GM12878 (cell line): ENCODE results near the gene SRXN1. TPM values are rescaled to one million over a fixed set of nuclear protein-coding genes. Genes with fewer than 3 reads are reported as not detected.

ENCODE experiments used
- ATAC-seq: fragments of 200-7000 bp; cut with Tn5 transposase; 3 replicates; pipeline ENCODE4 v1.9.1; 2020; ENCODE audit warnings: mild to moderate bottlenecking, moderate library complexity
- BruUV-seq: library from RNA; stranded (reverse); fragments of 400-500 nt; replicated peaks from 2 replicates; lab custom pipeline; 2021; lab: Mats Ljungman, UMichigan
- CTCF ChIA-PET: fragments of 300-600 bp; sonication (Branson Sonifier 250); formaldehyde crosslinking; extraction: SDS; loops from one replicate; lab custom pipeline; 2021; ENCODE audit warnings: inconsistent platforms; lab: Yijun Ruan, JAX
- POLR2A ChIA-PET: fragments of 350-600 bp; formaldehyde crosslinking; extraction: SDS; loops from one replicate; lab custom pipeline; 2021; ENCODE audit warnings: inconsistent platforms; lab: Charles Lee
- RAD21 ChIA-PET: fragments of 300-600 bp; sonication (Branson Sonifier 250); formaldehyde crosslinking; loops from one replicate; lab custom pipeline; 2023; ENCODE audit warnings: antibody characterized with exemption; ENCODE audit not compliant: unreplicated experiment; lab: Charles Lee
- SMC1A ChIA-PET: fragments of 300-600 bp; sonication (Branson Sonifier 250); formaldehyde crosslinking; loops from one replicate; lab custom pipeline; 2023; ENCODE audit not compliant: unreplicated experiment, uncharacterized antibody; lab: Charles Lee
- DNase-seq: peaks from one replicate; pipeline ENCODE4 v3.0.0-alpha.2; 2011; ENCODE audit warnings: low read depth, low spot score
- FAIRE-seq: peaks from 3 replicates; lab custom pipeline; 2011; peaks lifted over from hg19 to GRCh38; lab: Jason Lieb, UNC
- H2AFZ ChIP-seq: 2 replicates; pipeline ENCODE4 v1.6.0; 2011; ENCODE audit warnings: low read depth, low read length, control low read depth; ENCODE audit not compliant: control insufficient read depth
- H3K27ac ChIP-seq: 2 replicates; pipeline ENCODE4 v1.5.1; 2011; ENCODE audit warnings: control low read depth; ENCODE audit not compliant: control insufficient read depth, insufficient read depth
- H3K27me3 ChIP-seq, 2 experiments: replicated peaks in 1 of 2; 2 replicates each; pipeline versions ENCODE4 v1.6.0 to v1.6.1; 2011; ENCODE audit warnings: low read length in 1 of 2; ENCODE audit not compliant: control insufficient read depth in 2 of 2, insufficient read depth in 2 of 2
- H3K36me3 ChIP-seq, 2 experiments: 2 replicates each; pipeline ENCODE4 v1.5.1; 2011; ENCODE audit warnings: low read length in 1 of 2; ENCODE audit not compliant: control insufficient read depth in 2 of 2, insufficient read depth in 2 of 2
- H3K4me1 ChIP-seq: 2 replicates; pipeline ENCODE4 v1.6.1; 2011; ENCODE audit warnings: mild to moderate bottlenecking, low read length, moderate library complexity, mixed read lengths; ENCODE audit not compliant: control insufficient read depth, insufficient read depth
- H3K4me2 ChIP-seq: 2 replicates; pipeline ENCODE4 v1.6.0; 2011; ENCODE audit warnings: control low read depth; ENCODE audit not compliant: control insufficient read depth, insufficient read depth
- H3K4me3 ChIP-seq: fragments of 200-600 bp; sonication (generic); 2 replicates; pipeline ENCODE4 v1.5.1; 2016
- H3K79me2 ChIP-seq: 2 replicates; pipeline ENCODE4 v1.6.0; 2011; ENCODE audit warnings: low read length; ENCODE audit not compliant: control insufficient read depth, insufficient read depth
- H3K9ac ChIP-seq: 2 replicates; pipeline ENCODE4 v1.8.0; 2011; ENCODE audit warnings: low read length, control low read depth, mixed read lengths; ENCODE audit not compliant: control insufficient read depth, insufficient read depth
- H3K9me3 ChIP-seq: replicated peaks from 3 replicates; pipeline ENCODE4 v1.5.1; 2011; ENCODE audit warnings: mild to moderate bottlenecking, low read length; ENCODE audit not compliant: control insufficient read depth, insufficient read depth
- H4K20me1 ChIP-seq: 2 replicates; pipeline ENCODE4 v1.6.0; 2011; ENCODE audit not compliant: control insufficient read depth, insufficient read depth
- CHD4 ChIP-seq: fragments of 200-600 bp; sonication (generic); IDR thresholded peaks from 2 replicates; pipeline ENCODE4 v1.6.1; 2016; ENCODE audit warnings: mild to moderate bottlenecking
- CTCF ChIP-seq, 3 experiments: IDR thresholded peaks in 2 of 3; conservative IDR thresholded peaks in 1 of 3; 2 replicates each; pipeline ENCODE4 v1.5.1; 2011; ENCODE audit warnings: low read depth in 3 of 3, low read length in 3 of 3, mild to moderate bottlenecking in 3 of 3, control low read depth in 2 of 3, moderate library complexity in 2 of 3, inconsistent platforms in 1 of 3, mixed read lengths in 1 of 3; ENCODE audit not compliant: control insufficient read depth in 2 of 3, insufficient read depth in 1 of 3; ENCODE audit errors: extremely low read depth in 1 of 3
- ELK1 ChIP-seq: IDR thresholded peaks from 2 replicates; pipeline ENCODE4 v1.6.1; 2012; ENCODE audit warnings: low read depth, low read length, improper control_type of control experiment
- FOXM1 ChIP-seq: IDR thresholded peaks from 2 replicates; pipeline ENCODE4 v1.6.1; 2012; ENCODE audit warnings: low read depth, mild to moderate bottlenecking, inconsistent platforms, low read length, moderate library complexity
- IRF5 ChIP-seq: fragments of 450-650 bp; IDR thresholded peaks from 2 replicates; pipeline ENCODE4 v1.6.1; 2017; ENCODE audit warnings: borderline replicate concordance
- MEF2A ChIP-seq: IDR thresholded peaks from 2 replicates; pipeline ENCODE4 v1.6.1; 2011; ENCODE audit warnings: low read depth, mild to moderate bottlenecking, low read length, moderate library complexity; ENCODE audit not compliant: insufficient read depth
- MLLT1 ChIP-seq: fragments of 450-650 bp; IDR thresholded peaks from 2 replicates; pipeline ENCODE4 v1.6.1; 2016; ENCODE audit warnings: mild to moderate bottlenecking
- NFYA ChIP-seq: IDR thresholded peaks from 2 replicates; pipeline ENCODE4 v1.6.1; 2011; ENCODE audit warnings: low read depth, mild to moderate bottlenecking, low read length, improper control_type of control experiment, borderline replicate concordance
- RAD21 ChIP-seq: IDR thresholded peaks from 2 replicates; pipeline ENCODE4 v1.6.1; 2011; ENCODE audit warnings: mild to moderate bottlenecking, low read depth, low read length, moderate library complexity; ENCODE audit not compliant: insufficient read depth
- TAF1 ChIP-seq: IDR thresholded peaks from 2 replicates; pipeline ENCODE4 v1.6.1; 2011; ENCODE audit warnings: mild to moderate bottlenecking, low read depth, low read length, borderline replicate concordance
- TBL1XR1 ChIP-seq: IDR thresholded peaks from 2 replicates; pipeline ENCODE4 v1.6.1; 2012; ENCODE audit warnings: low read depth, low read length, improper control_type of control experiment
- ZBTB4 ChIP-seq: fragments of 450-650 bp; formaldehyde crosslinking; IDR thresholded peaks from 2 replicates; pipeline ENCODE4 v1.4.0; 2022; ENCODE audit warnings: mild to moderate bottlenecking, moderate library complexity
- ZNF24 ChIP-seq: fragments of 450-650 bp; IDR thresholded peaks from 2 replicates; pipeline ENCODE4 v1.6.1; 2017; ENCODE audit warnings: antibody characterized with exemption, mild to moderate bottlenecking
- ZNF384 ChIP-seq: IDR thresholded peaks from 2 replicates; pipeline ENCODE4 v1.6.1; 2012; ENCODE audit warnings: low read depth, mild to moderate bottlenecking, low read length, improper control_type of control experiment, borderline replicate concordance
- WGBS: methylation state at CpG from one replicate; pipeline ENCODE4 v1.1.6; 2016; ENCODE audit warnings: low lambda C conversion rate; ENCODE audit not compliant: insufficient replicate concordance, insufficient coverage; ENCODE audit errors: missing lambda C conversion rate; 5-methylcytosine and 5-hydroxymethylcytosine counted together
- in situ Hi-C: fragments of 300-500 bp; cut with MboI; formaldehyde crosslinking; loops from 9 replicates; pipeline ENCODE4 v1.14.3; 2018; ENCODE audit warnings: mixed read lengths
- intact Hi-C: fragments of 100-400 bp; cut with micrococcal nuclease; formaldehyde crosslinking; loops from one replicate; pipeline ENCODE4 v1.14.2; 2022; ENCODE audit not compliant: unreplicated experiment
- polyA plus RNA-seq, 11 experiments: library from polyadenylated mRNA; depleted of rRNA in 4 of 11; unstranded in 6 of 11; stranded (reverse) in 5 of 11; fragments of >200 nt; fragmentation: Nextera tagmentation in 4 of 11; fragmentation: Illumina TruSeq in 1 of 11; extraction: Ambion mirVana in 4 of 11; extraction: Trizol in 1 of 11; gene quantifications; 1 replicate in 1 of 11; 2 replicates in 10 of 11; pipeline versions ENCODE4 v1.2.1 to v1.2.3, GENCODE V29; 2011 to 2016; ENCODE audit warnings: inconsistent platforms in 2 of 11, missing spikeins in 2 of 11, low read depth in 1 of 11
- total RNA-seq, 4 experiments: library from RNA; depleted of rRNA in 3 of 4; stranded (reverse); fragments of >200 nt in 3 of 4; fragmentation: Illumina TruSeq in 1 of 4; extraction: Trizol in 1 of 4; gene quantifications; 2 replicates each; pipeline versions ENCODE4 v1.2.1 to v1.2.3, GENCODE V29; 2013 to 2021

The SRXN1 gene
- total and polyA plus RNA-seq, 10 of the 15 experiments (the other 5 are each of a cell fraction or from before 2014, with no cell fraction given), result 4.1 to 20.5 (median 15.6) TPM

GRCh38 chr20:603116-603640 is 49.8 kb downstream of the SRXN1 start:
- in situ Hi-C loops, result no loop called here
- Histone ChIP-seq H3K27me3 (peaks cover 0 to 2% of the 10 kb centered on the region in 2 experiments; a peak in 2 of 4 replicates), H3K9ac (no peak overlapping the region), H3K27ac (no peak overlapping the region), H3K9me3 (no peaks in the 10 kb centered on the region), H3K4me3 (no peak overlapping the region), H2AFZ (no peak overlapping the region), H4K20me1 (no peaks in the 10 kb centered on the region), H3K36me3 (no peaks in the 10 kb centered on the region), H3K4me2 (no peak overlapping the region), H3K79me2 (no peaks in the 10 kb centered on the region), H3K4me1 (no peaks in the 10 kb centered on the region; the same call in 1 of the 2 replicates)
- BruUV-seq, result no TSS peak
- intact Hi-C loops, result no loop called here
- DNase-seq (no peak), ATAC-seq (no peak), FAIRE-seq (no peak)
- RAD21 ChIA-PET, result interaction anchor here (0.9 to 1.2 kb wide), 2 partner anchors 14 to 37 kb away, joined by 3 to 5 read pairs; no protein-coding TSS in a partner anchor
- POLR2A ChIA-PET, result no interaction called here
- 41% methylated on average over 8 of the region's 8 CpGs for WGBS
- CTCF ChIA-PET, result interaction anchor here (0.6 to 1.9 kb wide), 5 partner anchors 8 to 136 kb away, joined by 3 to 8 read pairs (median 3); no protein-coding TSS in a partner anchor
- no peak for TF ChIP-seq MLLT1
- no peak for TF ChIP-seq CTCF (IDR thresholded peaks at IDR 0.05 in 2 of 3, conservative IDR thresholded peaks at IDR 0.05 in 1 of 3; ENCODE audit: control insufficient read depth in 2 of 3, extremely low read depth in 1 of 3, insufficient read depth in 1 of 3, low read depth in 3 of 3, low read length in 3 of 3)
- no peak for TF ChIP-seq ZNF384
- no peak for TF ChIP-seq NFYA
- no peak for TF ChIP-seq IRF5
- TF ChIP-seq ZNF24, result no peak
- no peak for TF ChIP-seq MEF2A
- no peak for TF ChIP-seq FOXM1
- TF ChIP-seq CHD4, result no peak
- no peak for TF ChIP-seq TAF1
- TF ChIP-seq ELK1, result no peak
- no peak for TF ChIP-seq TBL1XR1
- no peak for TF ChIP-seq ZBTB4 (CRISPR knock-in tag)
- no peak for TF ChIP-seq RAD21
- SMC1A ChIA-PET, result interaction anchor here (1.1 to 2.0 kb wide), 3 partner anchors 15 to 42 kb away, joined by 3 to 5 read pairs (median 4); no protein-coding TSS in a partner anchor
